Mammary epithelial cell (primary cell): Measurements from ENCODE around the gene PIP4K2A.
"Not testable (repeated sequence)": the region's sequence is repeated elsewhere in the genome, so short reads cannot be mapped to it uniquely, and the experiment has no call there.

Experiments used
- EZH2 ChIP-seq: IDR thresholded peaks from 2 replicates; pipeline ENCODE4 v1.6.1; 2012; ENCODE audit warnings: low read length, inconsistent platforms, borderline replicate concordance
- TF ChIP-seq, protein P1 (sequence below), 2 donors: IDR thresholded peaks in 1 of 2; conservative IDR thresholded peaks in 1 of 2; 2 replicates each; pipeline ENCODE4 v1.5.1; 2011 to 2012; ENCODE audit warnings: inconsistent platforms in 2 of 2, low read length in 2 of 2, mild to moderate bottlenecking in 2 of 2, control low read depth in 1 of 2, low read depth in 1 of 2; ENCODE audit not compliant: insufficient read depth in 1 of 2; ENCODE audit errors: extremely low read depth in 1 of 2

DNA sequence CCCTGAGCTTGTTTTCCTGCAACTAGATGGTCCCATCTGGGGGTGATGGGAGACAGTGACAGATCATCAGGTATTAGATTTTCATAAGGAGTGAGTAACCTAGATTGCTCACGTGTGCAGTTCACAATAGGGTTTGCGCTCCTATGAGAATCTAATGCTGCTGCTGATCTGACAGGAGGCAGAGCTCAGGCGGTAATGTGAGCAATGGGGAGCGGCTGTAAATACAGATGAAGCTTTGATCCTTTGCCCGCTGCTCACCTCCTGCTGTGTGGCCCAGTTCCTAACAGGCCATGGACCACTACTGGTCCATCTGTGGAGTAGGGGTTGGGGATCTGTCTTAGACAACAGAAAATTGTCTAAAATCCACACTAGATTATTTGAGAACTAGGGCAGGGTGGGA lies 22.3 kb downstream of the PIP4K2A start:
- TF ChIP-seq, protein P1, sequence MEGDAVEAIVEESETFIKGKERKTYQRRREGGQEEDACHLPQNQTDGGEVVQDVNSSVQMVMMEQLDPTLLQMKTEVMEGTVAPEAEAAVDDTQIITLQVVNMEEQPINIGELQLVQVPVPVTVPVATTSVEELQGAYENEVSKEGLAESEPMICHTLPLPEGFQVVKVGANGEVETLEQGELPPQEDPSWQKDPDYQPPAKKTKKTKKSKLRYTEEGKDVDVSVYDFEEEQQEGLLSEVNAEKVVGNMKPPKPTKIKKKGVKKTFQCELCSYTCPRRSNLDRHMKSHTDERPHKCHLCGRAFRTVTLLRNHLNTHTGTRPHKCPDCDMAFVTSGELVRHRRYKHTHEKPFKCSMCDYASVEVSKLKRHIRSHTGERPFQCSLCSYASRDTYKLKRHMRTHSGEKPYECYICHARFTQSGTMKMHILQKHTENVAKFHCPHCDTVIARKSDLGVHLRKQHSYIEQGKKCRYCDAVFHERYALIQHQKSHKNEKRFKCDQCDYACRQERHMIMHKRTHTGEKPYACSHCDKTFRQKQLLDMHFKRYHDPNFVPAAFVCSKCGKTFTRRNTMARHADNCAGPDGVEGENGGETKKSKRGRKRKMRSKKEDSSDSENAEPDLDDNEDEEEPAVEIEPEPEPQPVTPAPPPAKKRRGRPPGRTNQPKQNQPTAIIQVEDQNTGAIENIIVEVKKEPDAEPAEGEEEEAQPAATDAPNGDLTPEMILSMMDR (conservative IDR thresholded peaks at IDR 0.05 in 1 of 2, IDR thresholded peaks at IDR 0.05 in 1 of 2; ENCODE audit: extremely low read depth in 1 of 2, insufficient read depth in 1 of 2, low read depth in 1 of 2, low read length in 2 of 2), result not testable (repeated sequence)
- not testable (repeated sequence) for TF ChIP-seq EZH2
